Sigmoid colon (tissue), 4 donors: Measurements from ENCODE around the gene ADCY1.

ENCODE experiments used
- POLR2A ChIP-seq, 2 donors: fragments of 450-650 bp; IDR thresholded peaks; one replicate each; pipeline ENCODE4 v1.6.1; 2016; ENCODE audit warnings: antibody characterized with exemption in 2 of 2, mild to moderate bottlenecking in 2 of 2, moderate library complexity in 2 of 2
- POLR2AphosphoS5 ChIP-seq, 4 donors: sonication (generic); formaldehyde crosslinking; IDR thresholded peaks; one replicate each; pipeline ENCODE4 v1.6.1; 2017; ENCODE audit warnings: antibody characterized with exemption in 4 of 4
- TF ChIP-seq, protein P1 (sequence below), 4 experiments: fragments of 450-650 bp in 3 of 4; fragments of 200-600 bp in 1 of 4; IDR thresholded peaks; one replicate each; pipeline ENCODE4 v1.5.1; 2016 to 2019; ENCODE audit warnings: antibody characterized with exemption in 4 of 4, mild to moderate bottlenecking in 3 of 4, moderate library complexity in 2 of 4

GRCh38 chr7:45580053-45580872 is 6.1 kb downstream of the ADCY1 start:
- TF ChIP-seq, protein P1, sequence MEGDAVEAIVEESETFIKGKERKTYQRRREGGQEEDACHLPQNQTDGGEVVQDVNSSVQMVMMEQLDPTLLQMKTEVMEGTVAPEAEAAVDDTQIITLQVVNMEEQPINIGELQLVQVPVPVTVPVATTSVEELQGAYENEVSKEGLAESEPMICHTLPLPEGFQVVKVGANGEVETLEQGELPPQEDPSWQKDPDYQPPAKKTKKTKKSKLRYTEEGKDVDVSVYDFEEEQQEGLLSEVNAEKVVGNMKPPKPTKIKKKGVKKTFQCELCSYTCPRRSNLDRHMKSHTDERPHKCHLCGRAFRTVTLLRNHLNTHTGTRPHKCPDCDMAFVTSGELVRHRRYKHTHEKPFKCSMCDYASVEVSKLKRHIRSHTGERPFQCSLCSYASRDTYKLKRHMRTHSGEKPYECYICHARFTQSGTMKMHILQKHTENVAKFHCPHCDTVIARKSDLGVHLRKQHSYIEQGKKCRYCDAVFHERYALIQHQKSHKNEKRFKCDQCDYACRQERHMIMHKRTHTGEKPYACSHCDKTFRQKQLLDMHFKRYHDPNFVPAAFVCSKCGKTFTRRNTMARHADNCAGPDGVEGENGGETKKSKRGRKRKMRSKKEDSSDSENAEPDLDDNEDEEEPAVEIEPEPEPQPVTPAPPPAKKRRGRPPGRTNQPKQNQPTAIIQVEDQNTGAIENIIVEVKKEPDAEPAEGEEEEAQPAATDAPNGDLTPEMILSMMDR (IDR thresholded peaks at IDR 0.05): no peak
- no peak for TF ChIP-seq POLR2A (IDR thresholded peaks at IDR 0.05)
- TF ChIP-seq POLR2AphosphoS5 (IDR thresholded peaks at IDR 0.05): no peak
